ENCODE measurements around the gene PLD3. TPM values are rescaled to one million over a fixed set of nuclear protein-coding genes. Genes with fewer than 3 reads are reported as not detected.

PLD3 gene
- total RNA-seq, 1 donor from 2014 or later, result 227 TPM

- H3K27me3 Mint-ChIP-seq (ENCODE audit: unreplicated experiment), result no peaks in the 10 kb centered on the region
- no peak for DNase-seq (ENCODE audit: low spot score)
- no peaks in the 10 kb centered on the region for H3K9me3 Mint-ChIP-seq (ENCODE audit: unreplicated experiment)
Observed at GRCh38 chr19:40314656-40315055, 33.8 kb upstream of the PLD3 start.

DNA sequence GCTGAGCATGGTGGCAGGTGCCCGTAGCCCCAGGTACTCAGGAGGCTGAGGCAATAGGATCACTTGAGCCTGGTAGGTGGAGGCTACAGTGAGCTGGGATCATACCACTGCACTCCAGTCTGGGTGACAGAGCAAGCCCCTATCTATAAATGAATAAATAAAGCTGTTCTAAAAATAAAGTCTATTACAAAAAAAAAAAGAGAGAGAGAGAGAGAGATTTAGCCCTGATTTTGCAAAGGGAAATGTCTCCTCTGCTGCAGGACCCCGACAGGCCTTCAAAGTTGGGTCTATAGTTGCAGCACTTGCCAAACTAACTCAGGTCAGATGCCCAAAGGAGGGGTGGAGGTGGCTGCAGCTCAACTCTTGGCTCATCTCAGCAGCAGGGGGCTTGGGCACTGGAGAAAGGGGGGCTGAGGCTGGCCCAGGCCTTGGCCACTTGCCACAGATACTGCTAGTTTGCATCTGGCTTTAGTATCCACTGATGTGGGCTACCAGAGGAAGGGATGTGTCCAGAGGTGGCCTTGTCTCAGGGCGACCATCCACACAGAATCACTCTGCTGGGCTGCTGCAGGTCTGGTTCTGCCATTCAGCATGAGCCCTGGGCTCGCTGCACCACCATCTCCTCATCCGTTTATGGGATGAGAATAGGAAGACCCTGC lies 32.6 kb upstream of the PLD3 start:
- H3K36me3 Mint-ChIP-seq (ENCODE audit: low read depth, unreplicated experiment), result peaks cover 11% of the 10 kb centered on the region
- H3K9me3 Mint-ChIP-seq (ENCODE audit: unreplicated experiment), result no peaks in the 10 kb centered on the region
- DNase-seq (ENCODE audit: low spot score), result no peak

More at GRCh38 chr19:40314656-40315055, 33.8 kb upstream of the PLD3 start:
- TF ChIP-seq, protein P1, sequence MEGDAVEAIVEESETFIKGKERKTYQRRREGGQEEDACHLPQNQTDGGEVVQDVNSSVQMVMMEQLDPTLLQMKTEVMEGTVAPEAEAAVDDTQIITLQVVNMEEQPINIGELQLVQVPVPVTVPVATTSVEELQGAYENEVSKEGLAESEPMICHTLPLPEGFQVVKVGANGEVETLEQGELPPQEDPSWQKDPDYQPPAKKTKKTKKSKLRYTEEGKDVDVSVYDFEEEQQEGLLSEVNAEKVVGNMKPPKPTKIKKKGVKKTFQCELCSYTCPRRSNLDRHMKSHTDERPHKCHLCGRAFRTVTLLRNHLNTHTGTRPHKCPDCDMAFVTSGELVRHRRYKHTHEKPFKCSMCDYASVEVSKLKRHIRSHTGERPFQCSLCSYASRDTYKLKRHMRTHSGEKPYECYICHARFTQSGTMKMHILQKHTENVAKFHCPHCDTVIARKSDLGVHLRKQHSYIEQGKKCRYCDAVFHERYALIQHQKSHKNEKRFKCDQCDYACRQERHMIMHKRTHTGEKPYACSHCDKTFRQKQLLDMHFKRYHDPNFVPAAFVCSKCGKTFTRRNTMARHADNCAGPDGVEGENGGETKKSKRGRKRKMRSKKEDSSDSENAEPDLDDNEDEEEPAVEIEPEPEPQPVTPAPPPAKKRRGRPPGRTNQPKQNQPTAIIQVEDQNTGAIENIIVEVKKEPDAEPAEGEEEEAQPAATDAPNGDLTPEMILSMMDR (IDR thresholded peaks at IDR 0.05; ENCODE audit: unreplicated experiment), result no peak
- Mint-ChIP-seq H3K27ac (ENCODE audit: unreplicated experiment) (no peak overlapping the region), H3K4me3 (ENCODE audit: unreplicated experiment) (no peak overlapping the region), H3K4me1 (ENCODE audit: unreplicated experiment) (no peaks in the 10 kb centered on the region), H3K36me3 (ENCODE audit: low read depth, unreplicated experiment) (peaks cover 7% of the 10 kb centered on the region)

GRCh38 chr19:40317338-40317737 lies 31.2 kb upstream of the PLD3 start:
- Mint-ChIP-seq H3K9me3 (ENCODE audit: unreplicated experiment) (no peaks in the 10 kb centered on the region), H3K36me3 (ENCODE audit: low read depth, unreplicated experiment) (peaks cover 12% of the 10 kb centered on the region), H3K4me1 (ENCODE audit: unreplicated experiment) (no peaks in the 10 kb centered on the region), H3K27ac (ENCODE audit: unreplicated experiment) (no peak overlapping the region), H3K4me3 (ENCODE audit: unreplicated experiment) (no peak overlapping the region), H3K27me3 (ENCODE audit: unreplicated experiment) (peaks cover 2% of the 10 kb centered on the region)
- TF ChIP-seq, protein P1 (IDR thresholded peaks at IDR 0.05; ENCODE audit: unreplicated experiment), result no peak
- DNase-seq (ENCODE audit: low spot score), result no peak

More for the DNA sequence above, 32.6 kb upstream of the PLD3 start:
- Mint-ChIP-seq H3K27ac (ENCODE audit: unreplicated experiment) (no peak overlapping the region), H3K4me3 (ENCODE audit: unreplicated experiment) (no peak overlapping the region), H3K4me1 (ENCODE audit: unreplicated experiment) (no peaks in the 10 kb centered on the region), H3K27me3 (ENCODE audit: unreplicated experiment) (peaks cover 2% of the 10 kb centered on the region)
- TF ChIP-seq, protein P1 (IDR thresholded peaks at IDR 0.05; ENCODE audit: unreplicated experiment), result no peak

DNA sequence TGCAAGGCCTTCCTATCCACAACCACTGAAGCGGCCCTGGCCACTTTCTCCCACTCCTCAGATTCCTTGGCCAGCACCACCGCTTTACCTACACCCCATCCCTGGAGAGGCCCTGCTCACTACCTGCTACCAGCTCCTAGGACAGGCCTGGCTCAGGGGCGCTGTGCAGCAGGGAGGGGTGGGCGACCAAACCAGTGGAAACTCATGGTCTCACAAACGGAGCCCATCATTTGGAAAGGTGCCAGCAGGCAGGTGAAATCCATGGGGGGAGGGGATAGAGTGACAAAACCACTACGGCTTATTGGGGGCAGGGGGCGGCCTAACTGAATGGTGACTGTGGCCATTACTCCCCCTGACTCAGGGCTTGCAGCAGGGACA lies 27.9 kb upstream of the PLD3 start:
- H3K9me3 Mint-ChIP-seq (ENCODE audit: unreplicated experiment), result no peaks in the 10 kb centered on the region
- no peak overlapping the region for H3K4me3 Mint-ChIP-seq (ENCODE audit: unreplicated experiment)
- TF ChIP-seq, protein P1 (IDR thresholded peaks at IDR 0.05; ENCODE audit: unreplicated experiment), result no peak
- H3K27ac Mint-ChIP-seq (ENCODE audit: unreplicated experiment), result no peak overlapping the region
- peaks cover 5% of the 10 kb centered on the region for H3K27me3 Mint-ChIP-seq (ENCODE audit: unreplicated experiment)
- H3K4me1 Mint-ChIP-seq (ENCODE audit: unreplicated experiment), result no peaks in the 10 kb centered on the region
- H3K36me3 Mint-ChIP-seq (ENCODE audit: low read depth, unreplicated experiment), result peaks cover 31% of the 10 kb centered on the region
- no peak for DNase-seq (ENCODE audit: low spot score)

DNA sequence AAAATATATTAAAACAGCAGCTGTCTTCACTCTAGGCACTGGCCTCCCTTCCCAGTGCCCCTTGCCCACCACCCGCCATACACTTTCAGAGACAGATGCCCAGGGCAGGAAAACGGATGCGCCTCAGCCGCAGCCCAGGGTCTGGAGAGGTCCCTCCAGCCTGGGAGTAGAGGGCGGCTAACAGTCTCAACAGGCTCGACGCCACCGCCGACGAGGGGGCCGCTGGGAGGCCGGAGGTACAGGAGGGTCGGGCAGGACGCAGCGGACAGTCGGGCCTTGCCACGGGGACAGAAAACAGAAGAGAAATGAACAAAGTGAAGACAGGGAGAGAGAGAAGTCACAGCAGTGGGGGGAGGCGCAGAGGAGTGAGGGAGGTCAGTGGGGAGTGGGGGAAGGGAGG lies 27.4 kb upstream of the PLD3 start:
- TF ChIP-seq, protein P1 (IDR thresholded peaks at IDR 0.05; ENCODE audit: unreplicated experiment), result no peak
- Mint-ChIP-seq H3K36me3 (ENCODE audit: low read depth, unreplicated experiment) (peaks cover 36% of the 10 kb centered on the region), H3K4me3 (ENCODE audit: unreplicated experiment) (no peak overlapping the region), H3K27ac (ENCODE audit: unreplicated experiment) (no peak overlapping the region), H3K27me3 (ENCODE audit: unreplicated experiment) (peaks cover 5% of the 10 kb centered on the region), H3K9me3 (ENCODE audit: unreplicated experiment) (no peaks in the 10 kb centered on the region), H3K4me1 (ENCODE audit: unreplicated experiment) (no peaks in the 10 kb centered on the region)
- DNase-seq (ENCODE audit: low spot score), result no peak
